ENCODE results near the gene ULBP1.
"Not testable (repeated sequence)": the region's sequence is repeated elsewhere in the genome, so short reads cannot be mapped to it uniquely, and the experiment has no call there.

- TF ChIP-seq EZH2 (IDR thresholded peaks at IDR 0.05); POLR2AphosphoS5 (IDR thresholded peaks at IDR 0.05; ENCODE audit: borderline replicate concordance, low read depth, low read length); FOXP2 (optimal IDR thresholded peaks at IDR 0.05; ENCODE audit: control extremely low read depth, extremely low read length, insufficient read depth): not testable (repeated sequence)
These were observed 44.5 kb upstream of the ULBP1 start for GRCh38 chr6:149919126-149919833.

Data from SK-N-MC (cell line).